GM19035 (cell line): ENCODE data around the gene UQCR10.
"Not testable (repeated sequence)": the region's sequence is repeated elsewhere in the genome, so short reads cannot be mapped to it uniquely, and the experiment has no call there.

Source experiments
- ATAC-seq: cut with Tn5 transposase; IDR thresholded peaks from one replicate; pipeline ENCODE4 v1.9.1; 2021; ENCODE audit not compliant: unreplicated experiment

The UQCR10 gene

GRCh38 chr22:29737251-29738117 is 29.7 kb upstream of the UQCR10 start:
- no peak for ATAC-seq

GRCh38 chr22:29738118-29738815 is 28.9 kb upstream of the UQCR10 start:
- no peak for ATAC-seq

GRCh38 chr22:29739346-29739875 is 27.8 kb upstream of the UQCR10 start:
- no peak for ATAC-seq

GRCh38 chr22:29740216-29740615 is 27.0 kb upstream of the UQCR10 start:
- ATAC-seq: no peak

- no peak for ATAC-seq
Measured at GRCh38 chr22:29741926-29742325, 25.2 kb upstream of the UQCR10 start.

GRCh38 chr22:29742326-29742725 is 24.8 kb upstream of the UQCR10 start:
- ATAC-seq: no peak

GRCh38 chr22:29744902-29745301 is 22.3 kb upstream of the UQCR10 start:
- ATAC-seq: no peak

GRCh38 chr22:29747832-29748231 is 19.3 kb upstream of the UQCR10 start:
- ATAC-seq: no peak

- no peak for ATAC-seq
Measured at GRCh38 chr22:29748248-29748893, 18.8 kb upstream of the UQCR10 start.

GRCh38 chr22:29750029-29750428 is 17.1 kb upstream of the UQCR10 start:
- ATAC-seq: no peak

- no peak for ATAC-seq
Measured at GRCh38 chr22:29750559-29751538, 16.3 kb upstream of the UQCR10 start.

- ATAC-seq: no peak
Measured at GRCh38 chr22:29751669-29752068, 15.5 kb upstream of the UQCR10 start.

GRCh38 chr22:29753808-29754657 is 13.1 kb upstream of the UQCR10 start:
- no peak for ATAC-seq

- ATAC-seq: not testable (repeated sequence)
Measured at GRCh38 chr22:29754658-29755395, 12.3 kb upstream of the UQCR10 start.

- ATAC-seq: no peak
Measured at GRCh38 chr22:29755889-29756288, 11.3 kb upstream of the UQCR10 start.

GRCh38 chr22:29756341-29756740 is 10.8 kb upstream of the UQCR10 start:
- no peak for ATAC-seq

GRCh38 chr22:29757096-29757495 is 10.1 kb upstream of the UQCR10 start:
- ATAC-seq: no peak

- ATAC-seq: no peak
Measured at GRCh38 chr22:29758068-29758622, 9.0 kb upstream of the UQCR10 start.
